ENCODE results near the gene FAM163B.

Gene FAM163B

GRCh38 chr9:133545494-133546286 is 63.5 kb downstream of the FAM163B start:
- ChIA-PET CTCF (no interaction called here), POLR2A (no interaction called here)
- no peak for TF ChIP-seq CTCF (IDR thresholded peaks at IDR 0.05; ENCODE audit: insufficient read depth, low read length, missing control alignments)
- DNase-seq (ENCODE audit: low read depth, low spot score): no peak
- no peak overlapping the region for H3K4me3 ChIP-seq (ENCODE audit: low read depth, low read length)

- no peak for DNase-seq (ENCODE audit: low read depth, low spot score)
- POLR2A ChIA-PET: no interaction called here
- TF ChIP-seq CTCF (IDR thresholded peaks at IDR 0.05; ENCODE audit: insufficient read depth, low read length, missing control alignments): no peak
- CTCF ChIA-PET: interaction anchor here (1.1 kb wide), 1 partner anchor 10 kb away, joined by 3 read pairs; no protein-coding TSS in a partner anchor
- H3K4me3 ChIP-seq (ENCODE audit: low read depth, low read length): no peak overlapping the region
Observed at GRCh38 chr9:133543772-133544467, 65.3 kb downstream of the FAM163B start.

GRCh38 chr9:133542002-133542401 is 67.2 kb downstream of the FAM163B start:
- CTCF ChIA-PET: interaction anchor here (0.6 kb wide), 1 partner anchor 355 kb away, joined by 3 read pairs; no protein-coding TSS in a partner anchor
- H3K4me3 ChIP-seq (ENCODE audit: low read depth, low read length): no peak overlapping the region
- no peak for DNase-seq (ENCODE audit: low read depth, low spot score)
- no peak for TF ChIP-seq CTCF (IDR thresholded peaks at IDR 0.05; ENCODE audit: insufficient read depth, low read length, missing control alignments)
- POLR2A ChIA-PET: no interaction called here

- H3K4me3 ChIP-seq (ENCODE audit: low read depth, low read length): no peak overlapping the region
- CTCF ChIA-PET: no interaction called here
- no peak for TF ChIP-seq CTCF (IDR thresholded peaks at IDR 0.05; ENCODE audit: insufficient read depth, low read length, missing control alignments)
- no peak for DNase-seq (ENCODE audit: low read depth, low spot score)
- POLR2A ChIA-PET: no interaction called here
Observed at GRCh38 chr9:133540698-133541025, 68.5 kb downstream of the FAM163B start.

- TF ChIP-seq CTCF (IDR thresholded peaks at IDR 0.05; ENCODE audit: insufficient read depth, low read length, missing control alignments): no peak
- CTCF ChIA-PET: no interaction called here
- H3K4me3 ChIP-seq (ENCODE audit: low read depth, low read length): no peak overlapping the region
- POLR2A ChIA-PET: no interaction called here
- no peak for DNase-seq (ENCODE audit: low read depth, low spot score)
Observed at GRCh38 chr9:133539991-133540697, 69.0 kb downstream of the FAM163B start.

Data from AG04449 (cell line).